ENCODE measurements around the gene PLEKHM2.

PLEKHM2 gene

DNA sequence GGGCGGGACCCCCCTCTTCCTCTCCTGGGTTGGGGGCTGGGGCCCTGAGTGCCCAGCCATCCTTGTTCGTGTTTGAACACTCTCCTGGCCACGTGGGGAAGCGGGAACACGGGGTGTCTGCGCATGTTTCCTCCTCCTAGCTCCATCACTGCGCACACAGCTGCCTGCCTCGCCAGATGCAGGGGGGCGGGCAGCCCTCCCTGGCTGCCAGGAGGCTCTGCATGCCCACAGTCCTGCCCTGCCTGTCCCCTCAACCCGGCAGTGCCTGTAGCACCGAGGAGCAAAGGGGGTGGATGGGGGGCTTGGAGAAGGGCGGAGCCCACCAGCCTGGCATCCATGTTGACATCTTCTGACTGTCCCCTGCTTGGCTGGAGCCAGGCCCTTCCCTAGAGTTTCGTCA is 50.2 kb downstream of the PLEKHM2 start:
- Histone ChIP-seq H3K9me2 (replicated peaks; ENCODE audit: insufficient read depth, low read length) (no peaks in the 10 kb centered on the region), H3K9me3 (replicated peaks; ENCODE audit: insufficient read depth, low read length) (no peaks in the 10 kb centered on the region), H3F3A (ENCODE audit: insufficient read depth, low read length) (no peaks in the 10 kb centered on the region), H4K20me1 (ENCODE audit: insufficient read depth, low read length) (no peaks in the 10 kb centered on the region), H3K27me3 (replicated peaks; ENCODE audit: insufficient read depth, low read length) (no peaks in the 10 kb centered on the region), H3K36me3 (replicated peaks; ENCODE audit: insufficient read depth, low read length) (no peaks in the 10 kb centered on the region), H3K9ac (ENCODE audit: low read length) (no peak overlapping the region), H3K79me2 (ENCODE audit: low read length) (no peaks in the 10 kb centered on the region), H3K4me3 (ENCODE audit: low read length) (no peak overlapping the region), H3K27ac (ENCODE audit: low read length) (no peak overlapping the region), H3K4me1 (ENCODE audit: low read length) (no peaks in the 10 kb centered on the region), H3K4me2 (ENCODE audit: low read depth, low read length) (no peak overlapping the region), H2AFZ (ENCODE audit: low read length) (no peak overlapping the region)
- DNase-seq = no peak
- no peak for TF ChIP-seq EZH2phosphoT487 (IDR thresholded peaks at IDR 0.05; ENCODE audit: low read length)
- TF ChIP-seq EZH2 (optimal IDR thresholded peaks at IDR 0.05; ENCODE audit: low read depth, low read length) = no peak
- TF ChIP-seq, protein P1, sequence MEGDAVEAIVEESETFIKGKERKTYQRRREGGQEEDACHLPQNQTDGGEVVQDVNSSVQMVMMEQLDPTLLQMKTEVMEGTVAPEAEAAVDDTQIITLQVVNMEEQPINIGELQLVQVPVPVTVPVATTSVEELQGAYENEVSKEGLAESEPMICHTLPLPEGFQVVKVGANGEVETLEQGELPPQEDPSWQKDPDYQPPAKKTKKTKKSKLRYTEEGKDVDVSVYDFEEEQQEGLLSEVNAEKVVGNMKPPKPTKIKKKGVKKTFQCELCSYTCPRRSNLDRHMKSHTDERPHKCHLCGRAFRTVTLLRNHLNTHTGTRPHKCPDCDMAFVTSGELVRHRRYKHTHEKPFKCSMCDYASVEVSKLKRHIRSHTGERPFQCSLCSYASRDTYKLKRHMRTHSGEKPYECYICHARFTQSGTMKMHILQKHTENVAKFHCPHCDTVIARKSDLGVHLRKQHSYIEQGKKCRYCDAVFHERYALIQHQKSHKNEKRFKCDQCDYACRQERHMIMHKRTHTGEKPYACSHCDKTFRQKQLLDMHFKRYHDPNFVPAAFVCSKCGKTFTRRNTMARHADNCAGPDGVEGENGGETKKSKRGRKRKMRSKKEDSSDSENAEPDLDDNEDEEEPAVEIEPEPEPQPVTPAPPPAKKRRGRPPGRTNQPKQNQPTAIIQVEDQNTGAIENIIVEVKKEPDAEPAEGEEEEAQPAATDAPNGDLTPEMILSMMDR (IDR thresholded peaks at IDR 0.05; ENCODE audit: low read length) = no peak

DNA sequence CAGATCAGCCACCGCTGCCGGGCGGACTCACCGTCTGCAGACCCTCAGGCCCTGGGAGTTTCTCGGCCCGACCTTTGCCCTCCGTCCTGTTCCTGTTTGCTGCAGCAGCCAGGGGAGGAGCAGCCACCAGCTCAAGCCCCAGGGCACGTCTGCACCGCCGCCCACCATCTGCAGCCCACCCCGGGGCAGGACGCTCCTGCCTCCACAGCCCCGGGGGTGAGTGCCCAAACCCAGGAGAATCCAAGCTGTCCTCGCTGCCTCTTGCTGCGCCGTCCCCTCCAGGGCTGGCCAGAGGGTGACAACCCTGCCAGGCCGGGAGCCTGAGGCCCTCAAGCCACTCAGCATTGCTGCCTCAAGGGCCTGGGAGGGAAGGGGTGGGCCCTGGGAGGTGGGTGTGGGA is 50.8 kb downstream of the PLEKHM2 start:
- Histone ChIP-seq H2AFZ (ENCODE audit: low read length) (no peak overlapping the region), H3K79me2 (ENCODE audit: low read length) (no peaks in the 10 kb centered on the region), H3K4me1 (ENCODE audit: low read length) (no peaks in the 10 kb centered on the region), H4K20me1 (ENCODE audit: insufficient read depth, low read length) (no peaks in the 10 kb centered on the region), H3K36me3 (replicated peaks; ENCODE audit: insufficient read depth, low read length) (no peaks in the 10 kb centered on the region), H3K9me3 (replicated peaks; ENCODE audit: insufficient read depth, low read length) (no peaks in the 10 kb centered on the region), H3F3A (ENCODE audit: insufficient read depth, low read length) (no peaks in the 10 kb centered on the region), H3K27me3 (replicated peaks; ENCODE audit: insufficient read depth, low read length) (no peaks in the 10 kb centered on the region), H3K9ac (ENCODE audit: low read length) (no peak overlapping the region), H3K4me3 (ENCODE audit: low read length) (no peak overlapping the region), H3K4me2 (ENCODE audit: low read depth, low read length) (no peak overlapping the region), H3K9me2 (replicated peaks; ENCODE audit: insufficient read depth, low read length) (no peaks in the 10 kb centered on the region), H3K27ac (ENCODE audit: low read length) (no peak overlapping the region)
- DNase-seq = no peak
- TF ChIP-seq, protein P1 (IDR thresholded peaks at IDR 0.05; ENCODE audit: low read length) = no peak
- TF ChIP-seq EZH2 (optimal IDR thresholded peaks at IDR 0.05; ENCODE audit: low read depth, low read length) (no peak), EZH2phosphoT487 (IDR thresholded peaks at IDR 0.05; ENCODE audit: low read length) (no peak)

DNA sequence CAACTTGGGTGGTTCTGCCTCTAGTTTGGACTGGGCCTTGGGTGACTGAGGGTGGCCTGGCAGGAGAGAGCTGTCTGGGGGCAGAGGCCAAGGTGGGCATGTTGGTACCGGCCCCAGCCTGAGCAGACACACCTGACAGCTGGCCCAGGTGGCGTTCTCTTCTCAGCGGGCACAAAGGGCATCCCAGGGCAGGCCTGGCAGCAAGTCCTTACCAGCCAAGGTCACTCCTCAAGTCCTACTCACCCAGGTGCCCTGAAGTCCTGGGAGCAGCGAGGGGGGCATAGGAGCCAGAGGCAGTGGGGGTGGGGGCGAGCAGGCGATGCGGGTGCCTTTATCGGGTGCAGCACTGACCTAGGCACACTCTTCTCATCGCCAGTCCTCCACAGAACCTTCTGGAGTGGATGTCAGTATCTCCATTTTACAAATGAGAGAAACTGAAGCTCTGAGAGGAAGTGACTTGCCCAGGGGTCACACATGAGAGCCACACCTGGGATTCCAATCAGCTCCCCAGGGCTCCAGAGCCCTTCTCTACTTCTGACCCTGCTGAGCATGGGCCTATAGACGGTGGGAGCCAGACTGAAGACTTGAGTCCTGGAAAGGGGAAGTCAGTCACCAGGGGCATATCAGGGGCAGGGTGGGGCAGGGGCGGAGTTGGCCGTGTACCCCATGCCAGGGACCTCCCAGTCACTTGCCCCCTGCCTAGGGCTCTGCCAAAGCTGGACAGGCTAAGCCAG is 51.4 kb downstream of the PLEKHM2 start:
- Histone ChIP-seq H2AFZ (ENCODE audit: low read length) (no peak overlapping the region), H3K9me2 (replicated peaks; ENCODE audit: insufficient read depth, low read length) (no peaks in the 10 kb centered on the region), H3K4me1 (ENCODE audit: low read length) (no peaks in the 10 kb centered on the region), H3K9me3 (replicated peaks; ENCODE audit: insufficient read depth, low read length) (no peaks in the 10 kb centered on the region), H3K4me3 (ENCODE audit: low read length) (no peak overlapping the region), H4K20me1 (ENCODE audit: insufficient read depth, low read length) (no peaks in the 10 kb centered on the region), H3K27me3 (replicated peaks; ENCODE audit: insufficient read depth, low read length) (no peaks in the 10 kb centered on the region), H3F3A (ENCODE audit: insufficient read depth, low read length) (no peaks in the 10 kb centered on the region), H3K36me3 (replicated peaks; ENCODE audit: insufficient read depth, low read length) (no peaks in the 10 kb centered on the region), H3K4me2 (ENCODE audit: low read depth, low read length) (no peak overlapping the region), H3K27ac (ENCODE audit: low read length) (no peak overlapping the region), H3K9ac (ENCODE audit: low read length) (no peak overlapping the region), H3K79me2 (ENCODE audit: low read length) (no peaks in the 10 kb centered on the region)
- TF ChIP-seq, protein P1 (IDR thresholded peaks at IDR 0.05; ENCODE audit: low read length) = no peak
- TF ChIP-seq EZH2 (optimal IDR thresholded peaks at IDR 0.05; ENCODE audit: low read depth, low read length) (no peak), EZH2phosphoT487 (IDR thresholded peaks at IDR 0.05; ENCODE audit: low read length) (no peak)
- no peak for DNase-seq

Data from MM.1S (cell line).